Measurements from ENCODE around the gene SYNJ1. TPM values are rescaled to one million over a fixed set of nuclear protein-coding genes. Genes with fewer than 3 reads are reported as not detected.

Gene SYNJ1
- total and polyA plus RNA-seq, 12 donors, result 5.0 to 19.4 (median 10.9) TPM

DNA sequence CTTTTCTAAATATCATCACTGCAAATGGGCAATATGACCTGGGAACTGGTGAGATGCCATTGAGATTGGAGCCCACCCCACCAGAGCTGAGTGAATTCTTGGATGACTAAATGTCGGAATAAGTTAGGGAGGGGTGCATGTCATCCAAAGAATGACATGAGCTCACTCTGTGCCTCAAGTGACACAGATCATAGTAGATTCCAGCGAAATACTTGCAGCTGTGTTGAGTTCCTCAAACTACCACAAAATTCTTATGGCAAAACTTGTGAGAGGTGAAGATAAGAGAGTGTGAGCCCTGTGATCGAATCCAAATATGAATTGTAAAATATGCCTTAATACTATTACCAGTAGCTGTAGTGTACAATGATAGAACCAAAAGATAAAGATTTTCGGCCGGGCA is 140.2 kb downstream of the SYNJ1 start:
- no peak for DNase-seq
- H3K27ac ChIP-seq, result no peak overlapping the region
- TF ChIP-seq POLR2A (IDR thresholded peaks at IDR 0.05) (no peak), CTCF (IDR thresholded peaks at IDR 0.05) (no peak)
- H3K36me3 ChIP-seq (replicated peaks in 1 of 2), result no peaks in the 10 kb centered on the region
- no peaks in the 10 kb centered on the region for H3K4me1 ChIP-seq (replicated peaks in 1 of 2)
- no peaks in the 10 kb centered on the region for H3K27me3 ChIP-seq
- intact Hi-C loops (cut with DNase I), result no loop called here
- 87 to 96% (median 93%) methylated on average over 5 of the region's 5 CpGs for WGBS, 4 donors
- H3K4me3 ChIP-seq, result no peak overlapping the region
- no peaks in the 10 kb centered on the region for H3K9me3 ChIP-seq (replicated peaks in 1 of 3)

DNA sequence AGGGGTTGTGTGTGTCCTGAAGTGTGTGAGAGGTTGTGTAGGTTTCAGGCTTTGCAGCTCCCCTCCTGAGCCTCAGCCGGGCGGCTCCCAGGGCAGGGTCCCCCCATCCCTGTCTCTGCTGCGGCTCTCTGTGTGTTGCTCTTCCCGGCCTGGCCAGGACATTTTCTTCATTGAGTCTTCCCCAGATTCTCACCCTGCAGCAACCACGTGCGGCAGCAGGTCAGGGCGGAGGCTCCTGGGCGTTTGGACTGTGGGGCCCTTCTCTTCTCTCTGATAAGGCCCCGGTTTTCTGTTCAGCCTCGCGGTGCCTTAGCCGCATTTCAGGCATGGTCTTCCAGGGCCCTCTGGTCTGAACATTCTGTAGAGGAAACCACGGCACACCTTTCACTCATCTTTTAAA is 140.7 kb downstream of the SYNJ1 start:
- no peak overlapping the region for H3K4me3 ChIP-seq
- H3K36me3 ChIP-seq (replicated peaks in 1 of 2), result no peaks in the 10 kb centered on the region
- DNase-seq, result no peak
- H3K4me1 ChIP-seq (replicated peaks in 1 of 2), result no peaks in the 10 kb centered on the region
- H3K9me3 ChIP-seq (replicated peaks in 1 of 3), result no peaks in the 10 kb centered on the region
- no peaks in the 10 kb centered on the region for H3K27me3 ChIP-seq
- TF ChIP-seq CTCF (IDR thresholded peaks at IDR 0.05), result no peak
- intact Hi-C loops (cut with DNase I), result no loop called here
- 84 to 88% (median 87%) methylated on average over 13 of the region's 13 CpGs for WGBS, 4 donors
- H3K27ac ChIP-seq, result no peak overlapping the region

DNA sequence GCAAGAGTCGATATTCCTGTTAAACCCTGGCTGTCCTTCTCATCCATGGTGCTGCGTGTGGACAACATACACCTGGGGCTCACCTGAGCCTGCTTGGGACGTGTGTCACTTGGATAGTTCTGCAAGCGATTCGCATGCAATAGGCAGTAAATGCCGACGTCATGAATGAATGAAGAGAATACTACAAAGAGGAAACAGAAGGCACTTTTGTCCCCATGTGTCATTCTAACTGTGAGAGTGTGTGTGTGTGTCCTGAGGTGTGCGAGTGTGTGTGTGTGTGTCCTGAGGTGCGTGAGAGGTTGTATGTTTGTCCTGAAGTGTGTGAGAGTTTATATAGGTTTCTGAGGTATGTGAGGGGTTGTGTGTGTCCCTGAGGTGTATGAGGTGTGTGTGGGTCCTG is 141.8 kb downstream of the SYNJ1 start:
- intact Hi-C loops (cut with DNase I), result no loop called here
- TF ChIP-seq CTCF (IDR thresholded peaks at IDR 0.05) (no peak), POLR2A (IDR thresholded peaks at IDR 0.05) (no peak)
- DNase-seq, result no peak
- Histone ChIP-seq H3K9me3 (replicated peaks in 1 of 3) (no peaks in the 10 kb centered on the region), H3K27me3 (no peaks in the 10 kb centered on the region), H3K4me3 (no peak overlapping the region), H3K36me3 (replicated peaks in 1 of 2) (no peaks in the 10 kb centered on the region), H3K27ac (no peak overlapping the region), H3K4me1 (replicated peaks in 1 of 2) (no peaks in the 10 kb centered on the region)
- WGBS, 4 donors, result 80 to 86% (median 83%) methylated on average over 9 of the region's 9 CpGs

DNA sequence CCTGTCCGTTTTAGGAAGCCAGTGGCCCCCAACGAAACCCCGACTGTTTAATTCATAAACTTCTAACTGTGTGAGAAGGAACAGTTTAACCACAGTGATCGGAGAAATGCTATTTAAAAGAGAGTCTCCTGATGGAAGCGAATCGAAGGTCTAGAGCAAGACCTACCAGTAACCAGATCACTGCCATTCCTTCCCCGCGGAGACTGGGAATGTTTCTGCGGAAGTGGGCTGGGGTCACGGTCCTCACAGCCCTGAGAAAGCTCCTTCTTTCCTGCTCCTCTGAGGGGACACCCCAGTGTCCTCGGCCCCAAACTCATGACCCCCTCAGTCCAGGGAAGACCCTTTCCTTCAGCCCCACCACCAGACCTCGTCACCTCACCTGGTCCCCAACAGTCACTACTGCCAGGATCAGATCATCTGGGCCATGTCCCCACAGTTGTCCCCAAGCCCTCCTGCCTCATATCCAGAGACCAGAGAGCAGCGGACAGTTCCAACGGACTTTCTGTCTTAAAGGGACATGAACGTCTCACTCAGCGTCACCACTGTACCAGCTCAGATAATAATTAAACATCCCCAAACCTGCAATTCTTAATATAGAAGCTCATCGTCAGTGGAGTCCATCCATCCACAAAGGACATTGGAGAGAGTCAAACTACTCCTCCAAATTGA is 142.6 kb downstream of the SYNJ1 start, which contains the start of gene TCP10L:
Gene TCP10L (minus strand): TSS at position 482 of the 669 bp plus-strand sequence. CDS start 1,219 bp downstream, outside the sequence.
- no peak within 1 kb of the TSS for H3K27ac ChIP-seq
- H3K4me3 ChIP-seq, result no peak within 1 kb of the TSS
- H3K27me3 ChIP-seq, result no peaks in the 10 kb centered on the region
- DNase-seq, result no peak
- no peaks in the 10 kb centered on the region for H3K9me3 ChIP-seq (replicated peaks in 1 of 3)
- no peaks in the 10 kb centered on the region for H3K4me1 ChIP-seq (replicated peaks in 1 of 2)
- WGBS, 4 donors, result 78 to 82% (median 80%) methylated on average over 17 of the region's 17 CpGs
- intact Hi-C loops (cut with DNase I), result no loop called here
- H3K36me3 ChIP-seq (replicated peaks in 1 of 2), result no peaks in the 10 kb centered on the region
- TF ChIP-seq CTCF (IDR thresholded peaks at IDR 0.05), result no peak
- TF ChIP-seq POLR2A (IDR thresholded peaks at IDR 0.05), result no peak
